Measurements from ENCODE around the gene HOXA3.
A peak's percentile ranks its signal among the peaks of the same experiment; 100 is the strongest.

The HOXA3 gene

GRCh38 chr7:27152816-27153442 lies 546 bp upstream of the HOXA3 start:
- H3K4me3 ChIP-seq (replicated peaks; ENCODE audit: insufficient read depth, low read length), result no peak overlapping the region
- H3K27ac ChIP-seq (replicated peaks), result no peak overlapping the region
- TF ChIP-seq SPI1 (IDR thresholded peaks at IDR 0.05; ENCODE audit: borderline replicate concordance, low read depth) (no peak), POLR2AphosphoS5 (IDR thresholded peaks at IDR 0.05; ENCODE audit: low read depth) (no peak), GABPA (IDR thresholded peaks at IDR 0.05; ENCODE audit: low read depth) (no peak)
- TF ChIP-seq, protein P1, sequence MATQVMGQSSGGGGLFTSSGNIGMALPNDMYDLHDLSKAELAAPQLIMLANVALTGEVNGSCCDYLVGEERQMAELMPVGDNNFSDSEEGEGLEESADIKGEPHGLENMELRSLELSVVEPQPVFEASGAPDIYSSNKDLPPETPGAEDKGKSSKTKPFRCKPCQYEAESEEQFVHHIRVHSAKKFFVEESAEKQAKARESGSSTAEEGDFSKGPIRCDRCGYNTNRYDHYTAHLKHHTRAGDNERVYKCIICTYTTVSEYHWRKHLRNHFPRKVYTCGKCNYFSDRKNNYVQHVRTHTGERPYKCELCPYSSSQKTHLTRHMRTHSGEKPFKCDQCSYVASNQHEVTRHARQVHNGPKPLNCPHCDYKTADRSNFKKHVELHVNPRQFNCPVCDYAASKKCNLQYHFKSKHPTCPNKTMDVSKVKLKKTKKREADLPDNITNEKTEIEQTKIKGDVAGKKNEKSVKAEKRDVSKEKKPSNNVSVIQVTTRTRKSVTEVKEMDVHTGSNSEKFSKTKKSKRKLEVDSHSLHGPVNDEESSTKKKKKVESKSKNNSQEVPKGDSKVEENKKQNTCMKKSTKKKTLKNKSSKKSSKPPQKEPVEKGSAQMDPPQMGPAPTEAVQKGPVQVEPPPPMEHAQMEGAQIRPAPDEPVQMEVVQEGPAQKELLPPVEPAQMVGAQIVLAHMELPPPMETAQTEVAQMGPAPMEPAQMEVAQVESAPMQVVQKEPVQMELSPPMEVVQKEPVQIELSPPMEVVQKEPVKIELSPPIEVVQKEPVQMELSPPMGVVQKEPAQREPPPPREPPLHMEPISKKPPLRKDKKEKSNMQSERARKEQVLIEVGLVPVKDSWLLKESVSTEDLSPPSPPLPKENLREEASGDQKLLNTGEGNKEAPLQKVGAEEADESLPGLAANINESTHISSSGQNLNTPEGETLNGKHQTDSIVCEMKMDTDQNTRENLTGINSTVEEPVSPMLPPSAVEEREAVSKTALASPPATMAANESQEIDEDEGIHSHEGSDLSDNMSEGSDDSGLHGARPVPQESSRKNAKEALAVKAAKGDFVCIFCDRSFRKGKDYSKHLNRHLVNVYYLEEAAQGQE (IDR thresholded peaks at IDR 0.05; ENCODE audit: insufficient replicate concordance, low read depth), result no peak
- TF ChIP-seq, protein P2, sequence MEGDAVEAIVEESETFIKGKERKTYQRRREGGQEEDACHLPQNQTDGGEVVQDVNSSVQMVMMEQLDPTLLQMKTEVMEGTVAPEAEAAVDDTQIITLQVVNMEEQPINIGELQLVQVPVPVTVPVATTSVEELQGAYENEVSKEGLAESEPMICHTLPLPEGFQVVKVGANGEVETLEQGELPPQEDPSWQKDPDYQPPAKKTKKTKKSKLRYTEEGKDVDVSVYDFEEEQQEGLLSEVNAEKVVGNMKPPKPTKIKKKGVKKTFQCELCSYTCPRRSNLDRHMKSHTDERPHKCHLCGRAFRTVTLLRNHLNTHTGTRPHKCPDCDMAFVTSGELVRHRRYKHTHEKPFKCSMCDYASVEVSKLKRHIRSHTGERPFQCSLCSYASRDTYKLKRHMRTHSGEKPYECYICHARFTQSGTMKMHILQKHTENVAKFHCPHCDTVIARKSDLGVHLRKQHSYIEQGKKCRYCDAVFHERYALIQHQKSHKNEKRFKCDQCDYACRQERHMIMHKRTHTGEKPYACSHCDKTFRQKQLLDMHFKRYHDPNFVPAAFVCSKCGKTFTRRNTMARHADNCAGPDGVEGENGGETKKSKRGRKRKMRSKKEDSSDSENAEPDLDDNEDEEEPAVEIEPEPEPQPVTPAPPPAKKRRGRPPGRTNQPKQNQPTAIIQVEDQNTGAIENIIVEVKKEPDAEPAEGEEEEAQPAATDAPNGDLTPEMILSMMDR (IDR thresholded peaks at IDR 0.05; ENCODE audit: insufficient read depth, low read length), result no peak
- peaks cover 68% of the 10 kb centered on the region for H3K27me3 ChIP-seq (ENCODE audit: insufficient read depth, poor library complexity, severe bottlenecking)
- DNase-seq (ENCODE audit: low read depth in 1 of 2, low spot score in 1 of 2), result no peak

GRCh38 chr7:27151341-27151930 lies 947 bp downstream of the HOXA3 start:
- H3K4me3 ChIP-seq (replicated peaks; ENCODE audit: insufficient read depth, low read length), result peak overlapping the region; percentile 44
- no peak overlapping the region for H3K27ac ChIP-seq (replicated peaks)
- peaks cover 63% of the 10 kb centered on the region for H3K27me3 ChIP-seq (ENCODE audit: insufficient read depth, poor library complexity, severe bottlenecking)
- TF ChIP-seq GABPA (IDR thresholded peaks at IDR 0.05; ENCODE audit: low read depth) (no peak), POLR2AphosphoS5 (IDR thresholded peaks at IDR 0.05; ENCODE audit: low read depth) (no peak)
- TF ChIP-seq, protein P2 (IDR thresholded peaks at IDR 0.05; ENCODE audit: insufficient read depth, low read length), result no peak
- DNase-seq (ENCODE audit: low read depth in 1 of 2, low spot score in 1 of 2), result no peak

DNA sequence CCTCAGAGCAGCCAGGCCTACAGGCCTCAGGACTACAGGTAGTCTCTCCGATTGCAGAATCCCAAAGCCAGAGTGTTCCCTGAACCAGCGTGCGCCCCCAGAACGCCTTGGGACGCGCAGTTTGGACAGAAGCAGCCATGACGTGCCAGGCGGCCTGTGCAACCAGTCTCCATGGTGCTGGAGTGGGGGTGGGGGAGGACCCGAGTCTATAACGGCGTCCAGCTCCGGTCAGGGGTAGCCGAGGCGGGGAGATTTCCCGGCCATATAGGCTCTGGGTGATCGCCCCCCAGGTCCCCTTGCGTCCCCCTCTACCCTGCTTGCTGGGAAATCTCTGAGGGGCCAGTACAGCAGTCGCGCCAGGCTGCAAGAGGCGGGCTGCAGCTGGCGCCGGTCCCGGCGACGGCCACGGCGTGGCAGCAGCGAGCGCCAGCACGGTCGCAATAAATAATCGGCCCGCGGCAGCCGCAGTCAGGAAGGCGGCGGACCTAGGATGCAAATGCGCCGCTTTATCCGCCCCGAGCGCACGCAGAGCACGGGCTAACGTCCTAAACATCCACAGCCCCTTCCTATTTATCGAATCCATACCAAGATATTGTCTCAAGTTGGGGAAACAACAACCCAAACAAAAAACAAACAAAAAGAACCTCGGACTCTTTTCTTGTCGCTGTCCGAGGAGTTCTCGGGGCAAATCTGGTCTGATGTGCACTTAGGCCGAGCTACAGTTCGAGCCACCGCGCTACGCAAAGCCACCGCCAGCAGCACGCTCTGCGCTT lies 1.6 kb downstream of the HOXA3 start:
- Histone ChIP-seq H3K27ac (replicated peaks) (no peak overlapping the region), H3K27me3 (ENCODE audit: insufficient read depth, poor library complexity, severe bottlenecking) (peaks cover 59% of the 10 kb centered on the region), H3K4me3 (replicated peaks; ENCODE audit: insufficient read depth, low read length) (peak overlapping the region; percentile 44)
- peak in 1 of 2 experiments; percentile 60 for DNase-seq (ENCODE audit: low read depth in 1 of 2, low spot score in 1 of 2)
- TF ChIP-seq POLR2AphosphoS5 (IDR thresholded peaks at IDR 0.05; ENCODE audit: low read depth) (0 out of 2 replicates have a peak, but pooled peaks have one; percentile 21), GABPA (IDR thresholded peaks at IDR 0.05; ENCODE audit: low read depth) (no peak), SPI1 (IDR thresholded peaks at IDR 0.05; ENCODE audit: borderline replicate concordance, low read depth) (no peak)
- TF ChIP-seq, protein P1 (IDR thresholded peaks at IDR 0.05; ENCODE audit: insufficient replicate concordance, low read depth), result peak; percentile 84
- TF ChIP-seq, protein P2 (IDR thresholded peaks at IDR 0.05; ENCODE audit: insufficient read depth, low read length), result peak; percentile 55

All from HL-60 (cell line).